ENCODE results near the gene KNL1. TPM values are rescaled to one million over a fixed set of nuclear protein-coding genes. Genes with fewer than 3 reads are reported as not detected.

Gene KNL1, protein sequence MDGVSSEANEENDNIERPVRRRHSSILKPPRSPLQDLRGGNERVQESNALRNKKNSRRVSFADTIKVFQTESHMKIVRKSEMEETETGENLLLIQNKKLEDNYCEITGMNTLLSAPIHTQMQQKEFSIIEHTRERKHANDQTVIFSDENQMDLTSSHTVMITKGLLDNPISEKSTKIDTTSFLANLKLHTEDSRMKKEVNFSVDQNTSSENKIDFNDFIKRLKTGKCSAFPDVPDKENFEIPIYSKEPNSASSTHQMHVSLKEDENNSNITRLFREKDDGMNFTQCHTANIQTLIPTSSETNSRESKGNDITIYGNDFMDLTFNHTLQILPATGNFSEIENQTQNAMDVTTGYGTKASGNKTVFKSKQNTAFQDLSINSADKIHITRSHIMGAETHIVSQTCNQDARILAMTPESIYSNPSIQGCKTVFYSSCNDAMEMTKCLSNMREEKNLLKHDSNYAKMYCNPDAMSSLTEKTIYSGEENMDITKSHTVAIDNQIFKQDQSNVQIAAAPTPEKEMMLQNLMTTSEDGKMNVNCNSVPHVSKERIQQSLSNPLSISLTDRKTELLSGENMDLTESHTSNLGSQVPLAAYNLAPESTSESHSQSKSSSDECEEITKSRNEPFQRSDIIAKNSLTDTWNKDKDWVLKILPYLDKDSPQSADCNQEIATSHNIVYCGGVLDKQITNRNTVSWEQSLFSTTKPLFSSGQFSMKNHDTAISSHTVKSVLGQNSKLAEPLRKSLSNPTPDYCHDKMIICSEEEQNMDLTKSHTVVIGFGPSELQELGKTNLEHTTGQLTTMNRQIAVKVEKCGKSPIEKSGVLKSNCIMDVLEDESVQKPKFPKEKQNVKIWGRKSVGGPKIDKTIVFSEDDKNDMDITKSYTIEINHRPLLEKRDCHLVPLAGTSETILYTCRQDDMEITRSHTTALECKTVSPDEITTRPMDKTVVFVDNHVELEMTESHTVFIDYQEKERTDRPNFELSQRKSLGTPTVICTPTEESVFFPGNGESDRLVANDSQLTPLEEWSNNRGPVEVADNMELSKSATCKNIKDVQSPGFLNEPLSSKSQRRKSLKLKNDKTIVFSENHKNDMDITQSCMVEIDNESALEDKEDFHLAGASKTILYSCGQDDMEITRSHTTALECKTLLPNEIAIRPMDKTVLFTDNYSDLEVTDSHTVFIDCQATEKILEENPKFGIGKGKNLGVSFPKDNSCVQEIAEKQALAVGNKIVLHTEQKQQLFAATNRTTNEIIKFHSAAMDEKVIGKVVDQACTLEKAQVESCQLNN (N-terminal part only)
- total RNA-seq (2022; extraction: Qiagen RNA extraction) = 5.3 to 7.2 TPM (median 6.8 TPM) in 5 replicates

DNA sequence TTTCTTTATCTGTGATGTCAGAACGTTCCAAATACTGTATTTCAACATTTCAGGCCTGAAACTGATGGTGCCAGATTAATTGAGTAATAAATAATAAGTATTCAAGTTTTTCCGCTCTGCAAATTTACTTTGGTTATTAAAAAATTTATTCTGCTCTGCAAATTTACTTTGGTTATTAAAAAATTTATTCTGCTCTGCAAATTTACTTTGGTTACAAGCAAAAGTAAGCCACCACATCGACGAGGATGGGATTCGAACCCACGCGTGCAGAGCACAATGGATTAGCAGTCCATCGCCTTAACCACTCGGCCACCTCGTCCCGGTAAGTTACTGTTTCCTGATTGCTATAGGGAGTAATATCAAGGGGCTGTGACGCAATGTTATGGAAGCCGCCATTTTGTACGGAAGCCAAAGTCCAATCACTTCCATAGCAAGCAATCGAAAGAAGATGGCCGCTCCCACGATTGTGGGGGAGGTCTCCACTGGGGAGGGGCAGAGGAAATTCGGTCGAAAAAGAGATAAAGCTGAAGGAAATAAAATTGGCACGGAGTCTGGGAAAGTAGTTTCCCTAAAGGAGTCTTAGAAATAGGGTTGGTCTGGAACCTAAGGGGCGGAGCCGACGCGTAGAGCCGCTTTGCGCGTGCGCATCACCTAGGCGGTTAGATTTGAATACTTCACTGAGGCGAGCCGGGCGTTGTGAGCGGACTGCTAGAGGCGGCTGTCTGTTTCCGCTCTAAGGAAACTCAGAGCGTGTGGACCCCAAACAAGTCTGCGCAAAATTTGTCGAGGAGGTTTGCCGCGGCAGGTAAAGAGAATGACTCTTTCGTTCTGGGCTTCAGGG is at the start of gene KNL1:
Gene KNL1, plus strand, starts transcription at position 662 of the 841 bp plus-strand sequence. CDS start 8,683 bp downstream, outside the sequence.

DNA sequence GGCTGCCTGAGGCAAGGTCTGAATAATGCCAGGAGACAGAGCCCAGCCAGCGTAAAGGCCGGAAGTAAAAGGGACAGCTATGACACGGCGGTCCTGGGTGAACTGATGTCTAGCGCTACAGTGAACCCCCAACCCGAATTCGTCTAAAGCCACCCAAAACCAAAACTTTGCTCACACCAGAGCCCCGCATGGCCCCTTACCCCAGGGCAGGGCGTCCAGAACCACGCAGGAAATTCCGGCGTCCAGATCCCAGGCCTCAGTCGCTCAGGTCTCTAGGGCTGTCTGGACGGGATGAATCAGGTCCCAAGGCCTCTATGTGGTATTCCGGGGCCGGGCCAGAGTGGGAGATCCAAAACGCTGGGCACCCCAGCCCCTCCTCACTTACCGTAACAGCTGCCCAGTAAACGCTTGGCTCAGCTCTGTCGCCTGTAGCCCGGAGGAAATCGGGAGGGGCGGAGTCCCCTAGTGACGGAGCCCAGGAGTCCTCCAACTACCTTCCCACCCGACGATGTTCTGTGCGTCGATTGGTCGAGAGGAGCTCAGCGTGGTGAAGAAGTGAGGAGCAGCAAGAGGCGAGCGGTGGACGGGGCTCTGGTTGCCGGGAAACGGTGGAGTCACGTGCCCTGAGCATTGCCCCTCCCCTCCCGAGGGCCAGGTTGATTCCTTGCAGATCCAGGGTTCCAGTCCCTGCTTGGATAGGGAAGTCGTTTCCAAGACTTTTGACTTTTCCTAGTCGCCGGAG is 29.3 kb upstream of the KNL1 start, which contains the start of gene CCDC32:
Gene CCDC32, minus strand, starts transcription at position 452 of the 742 bp plus-strand sequence. CDS start 2,027 bp downstream, outside the sequence.

DNA sequence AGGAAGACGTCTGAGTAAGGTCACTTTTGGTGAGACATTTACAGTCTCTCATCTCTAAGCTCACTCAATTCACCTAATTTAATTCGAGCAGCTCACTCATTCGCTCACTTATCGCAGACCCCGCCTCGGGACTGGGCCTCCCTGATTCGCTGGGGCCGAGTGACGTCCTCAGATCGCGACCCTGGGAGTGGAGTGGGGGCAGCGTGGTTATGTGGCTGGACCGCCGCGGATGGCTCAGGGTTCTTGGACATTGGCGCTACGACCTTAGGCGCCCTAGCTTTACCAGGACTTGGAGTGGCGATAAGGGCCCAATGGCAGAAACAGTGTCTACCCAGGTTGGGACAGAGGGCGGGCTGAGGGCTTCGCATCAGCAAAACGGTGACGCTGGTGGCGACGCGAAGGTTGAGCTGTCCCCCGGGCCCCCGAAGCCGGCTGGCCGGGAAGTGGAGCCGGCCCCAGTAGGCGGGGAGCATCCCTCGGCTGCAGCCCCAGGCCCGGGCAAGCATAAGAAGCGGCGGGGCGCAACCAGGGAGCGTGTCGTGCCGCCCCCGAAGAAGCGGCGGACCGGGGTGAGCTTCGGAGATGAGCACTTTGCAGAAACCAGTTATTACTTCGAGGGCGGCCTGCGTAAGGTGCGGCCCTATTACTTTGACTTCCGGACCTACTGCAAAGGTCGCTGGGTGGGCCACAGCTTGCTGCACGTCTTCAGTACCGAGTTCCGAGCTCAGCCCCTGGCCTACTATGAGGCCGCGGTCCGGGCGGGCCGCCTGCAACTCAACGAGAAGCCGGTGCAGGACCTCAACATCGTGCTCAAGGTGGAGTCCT is 24.7 kb upstream of the KNL1 start, which contains the start of gene RPUSD2:
Gene RPUSD2, plus strand, starts transcription at position 171 of the 825 bp plus-strand sequence. Its CDS starts 39 bp downstream, at position 210.

DNA sequence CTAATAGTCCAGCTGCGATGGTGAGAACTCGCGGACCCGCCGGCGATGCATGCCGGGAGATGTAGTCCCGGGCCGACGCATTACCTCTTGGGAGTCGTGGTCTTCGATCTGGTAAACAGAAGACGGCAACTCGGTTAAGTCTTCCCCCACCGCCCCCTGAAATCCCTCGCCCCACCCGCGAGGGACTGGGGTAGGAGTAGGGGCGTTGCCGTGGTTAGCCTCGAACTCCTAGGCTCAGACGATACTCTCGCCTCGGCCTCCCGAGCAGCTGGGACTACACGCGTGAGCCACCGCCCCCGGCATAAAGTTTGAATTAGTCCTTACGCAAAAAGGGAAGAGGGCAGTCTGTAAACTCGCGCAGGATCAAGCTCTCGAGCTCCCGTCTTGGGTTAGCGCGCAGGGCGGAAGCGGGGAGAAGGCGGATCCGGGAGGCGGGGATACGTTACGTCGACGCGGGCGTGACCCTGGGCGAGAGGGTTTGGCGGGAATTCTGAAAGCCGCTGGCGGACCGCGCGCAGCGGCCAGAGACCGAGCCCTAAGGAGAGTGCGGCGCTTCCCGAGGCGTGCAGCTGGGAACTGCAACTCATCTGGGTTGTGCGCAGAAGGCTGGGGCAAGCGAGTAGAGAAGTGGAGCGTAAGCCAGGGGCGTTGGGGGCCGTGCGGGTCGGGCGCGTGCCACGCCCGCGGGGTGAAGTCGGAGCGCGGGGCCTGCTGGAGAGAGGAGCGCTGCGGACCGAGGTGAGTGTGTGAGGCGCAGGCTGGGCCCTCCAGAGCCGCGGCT is 100.8 kb downstream of the KNL1 start, which contains the start of gene RAD51:
Gene RAD51, plus strand, starts transcription at position 487 of the 781 bp plus-strand sequence. CDS start 3,585 bp downstream, outside the sequence.

Other genes with a start within 250 kb of the KNL1 start
- gene PHGR1, start 243.2 kb upstream of the KNL1 start, total RNA-seq (2022; extraction: Qiagen RNA extraction) = not detected in 5 replicates
- gene DISP2, start 236.0 kb upstream of the KNL1 start, total RNA-seq (2022; extraction: Qiagen RNA extraction) = 0.64 to 2.6 TPM (median 1.0 TPM) in 5 replicates
- gene KNSTRN, start 211.5 kb upstream of the KNL1 start, total RNA-seq (2022; extraction: Qiagen RNA extraction) = 45.3 to 54.4 TPM (median 51.5 TPM) in 5 replicates
- 10.7 to 14.2 TPM (median 12.5 TPM) in 5 replicates for gene IVD, start 188.5 kb upstream of the KNL1 start, total RNA-seq (2022; extraction: Qiagen RNA extraction)
- 10.4 to 12.3 TPM (median 11.6 TPM) in 5 replicates for gene BAHD1, start 153.3 kb upstream of the KNL1 start, total RNA-seq (2022; extraction: Qiagen RNA extraction)
- gene CHST14, start 123.3 kb upstream of the KNL1 start, total RNA-seq (2022; extraction: Qiagen RNA extraction) = 14.2 to 19.8 TPM (median 18.8 TPM) in 5 replicates
- gene CCDC32, start 29.2 kb upstream of the KNL1 start, total RNA-seq (2022; extraction: Qiagen RNA extraction) = 11.9 to 17.7 TPM (median 15.5 TPM) in 5 replicates
- 13.3 to 15.7 TPM (median 15.3 TPM) in 5 replicates for gene RPUSD2, start 24.9 kb upstream of the KNL1 start, total RNA-seq (2022; extraction: Qiagen RNA extraction)
- 17.3 to 21.5 TPM (median 19.4 TPM) in 5 replicates for gene RAD51, start 100.9 kb downstream of the KNL1 start, total RNA-seq (2022; extraction: Qiagen RNA extraction)
- 21.8 to 22.8 TPM (median 22.2 TPM) in 5 replicates for gene RMDN3, start 161.0 kb downstream of the KNL1 start, total RNA-seq (2022; extraction: Qiagen RNA extraction)
- gene GCHFR, start 169.8 kb downstream of the KNL1 start, total RNA-seq (2022; extraction: Qiagen RNA extraction) = 6.7 to 8.7 TPM (median 7.4 TPM) in 5 replicates
- gene C15orf62, start 175.7 kb downstream of the KNL1 start, total RNA-seq (2022; extraction: Qiagen RNA extraction) = 0.07 TPM in 3 of 5 replicates, not detected in the others
- gene ZFYVE19, start 212.8 kb downstream of the KNL1 start, total RNA-seq (2022; extraction: Qiagen RNA extraction) = 13.9 to 19.2 TPM (median 17.3 TPM) in 5 replicates
- gene DNAJC17, start 213.2 kb downstream of the KNL1 start, total RNA-seq (2022; extraction: Qiagen RNA extraction) = 18.5 to 28.4 TPM (median 24.0 TPM) in 5 replicates
- 0.20 to 0.33 TPM in 2 of 5 replicates, not detected in the others for gene PPP1R14D, start 234.5 kb downstream of the KNL1 start, total RNA-seq (2022; extraction: Qiagen RNA extraction)
- 0.59 to 1.2 TPM (median 0.91 TPM) in 5 replicates for gene SPINT1, start 249.8 kb downstream of the KNL1 start, total RNA-seq (2022; extraction: Qiagen RNA extraction)